Mesenteric fat pad (tissue), 1 donor: ENCODE results near the gene C11orf71. TPM values are rescaled to one million over a fixed set of nuclear protein-coding genes. Genes with fewer than 3 reads are reported as not detected.

Experiments
- DNase-seq: peaks from one replicate; pipeline ENCODE4 v3.0.0-alpha.2; 2020; ENCODE audit warnings: low spot score
- total RNA-seq: library from RNA; stranded (reverse); fragmentation: NEBNext Ultra II Directional; extraction: Animal tissue kit (Norgen Biotek cat#: 25700); gene quantifications from one replicate; pipeline ENCODE4 v1.2.1, GENCODE V29; 2021
- donor health status: DM: yes; HTN: yes; CAD: no.

C11orf71 gene
- total RNA-seq, 1 donor from 2014 or later = 6.6 TPM

- peak; percentile 92 for DNase-seq
Measured at GRCh38 chr11:114399490-114400215, 658 bp downstream of the C11orf71 start.

- no peak for DNase-seq
Measured at GRCh38 chr11:114398303-114398920, 1.9 kb downstream of the C11orf71 start.

GRCh38 chr11:114397349-114397982, 2.8 kb downstream of the C11orf71 start:
- no peak for DNase-seq

- DNase-seq = no peak
Measured at GRCh38 chr11:114396916-114397315, 3.4 kb downstream of the C11orf71 start.

GRCh38 chr11:114395736-114396135, 4.6 kb downstream of the C11orf71 start:
- no peak for DNase-seq

GRCh38 chr11:114392735-114393667, 7.3 kb downstream of the C11orf71 start:
- no peak for DNase-seq

GRCh38 chr11:114386545-114386944, 13.8 kb downstream of the C11orf71 start:
- DNase-seq = no peak

- DNase-seq = no peak
Measured at GRCh38 chr11:114386131-114386530, 14.2 kb downstream of the C11orf71 start.

- no peak for DNase-seq
Measured at GRCh38 chr11:114384487-114384886, 15.8 kb downstream of the C11orf71 start.

GRCh38 chr11:114382509-114382908, 17.8 kb downstream of the C11orf71 start:
- DNase-seq = no peak

GRCh38 chr11:114379394-114380069, 20.8 kb downstream of the C11orf71 start:
- DNase-seq = no peak

GRCh38 chr11:114377612-114378267, 22.6 kb downstream of the C11orf71 start:
- DNase-seq = no peak

- DNase-seq = no peak
Measured at GRCh38 chr11:114375052-114375451, 25.3 kb downstream of the C11orf71 start.

GRCh38 chr11:114368918-114369680, 31.2 kb downstream of the C11orf71 start:
- DNase-seq = no peak

GRCh38 chr11:114367244-114367957, 32.9 kb downstream of the C11orf71 start:
- no peak for DNase-seq

GRCh38 chr11:114366331-114367243, 33.7 kb downstream of the C11orf71 start:
- DNase-seq = no peak

GRCh38 chr11:114362958-114363357, 37.4 kb downstream of the C11orf71 start:
- no peak for DNase-seq

- no peak for DNase-seq
Measured at GRCh38 chr11:114362326-114362725, 38.0 kb downstream of the C11orf71 start.
